GM19467 (cell line): ENCODE measurements around the gene LBHD1.
"Not testable (repeated sequence)": the region's sequence is repeated elsewhere in the genome, so short reads cannot be mapped to it uniquely, and the experiment has no call there.

Experiments
- ATAC-seq: cut with Tn5 transposase; IDR thresholded peaks from one replicate; pipeline ENCODE4 v1.9.1; 2021; ENCODE audit warnings: mild to moderate bottlenecking, moderate library complexity; ENCODE audit not compliant: unreplicated experiment

LBHD1 gene

GRCh38 chr11:62671608-62672389 is at the start of gene LBHD1, which contains the start of gene UQCC3:
LBHD1 (minus strand) TSS chr11:62672267; CDS start chr11:62670031, 2,236 bp downstream.
UQCC3 (plus strand) TSS chr11:62671673; CDS start chr11:62671746, 73 bp downstream.
- peak; percentile 38 for ATAC-seq

GRCh38 chr11:62719302-62719978 is 47.4 kb upstream of the LBHD1 start:
- no peak for ATAC-seq

- ATAC-seq, result no peak
Measured at GRCh38 chr11:62716816-62717215, 44.7 kb upstream of the LBHD1 start.

- no peak for ATAC-seq
Measured at GRCh38 chr11:62716206-62716605, 44.1 kb upstream of the LBHD1 start.

- no peak for ATAC-seq
Measured at GRCh38 chr11:62715150-62716130, 43.4 kb upstream of the LBHD1 start.

GRCh38 chr11:62713343-62713742 is 41.3 kb upstream of the LBHD1 start:
- ATAC-seq, result no peak

GRCh38 chr11:62712861-62713260 is 40.8 kb upstream of the LBHD1 start:
- ATAC-seq, result no peak

GRCh38 chr11:62712276-62712812 is 40.3 kb upstream of the LBHD1 start:
- no peak for ATAC-seq

GRCh38 chr11:62710001-62710345 is 37.9 kb upstream of the LBHD1 start:
- ATAC-seq, result no peak

- peak; percentile 60 for ATAC-seq
Measured at GRCh38 chr11:62709247-62710000, 37.4 kb upstream of the LBHD1 start.

- ATAC-seq, result no peak
Measured at GRCh38 chr11:62708793-62709192, 36.7 kb upstream of the LBHD1 start.

- no peak for ATAC-seq
Measured at GRCh38 chr11:62708392-62708791, 36.3 kb upstream of the LBHD1 start.

- no peak for ATAC-seq
Measured at GRCh38 chr11:62707277-62707861, 35.3 kb upstream of the LBHD1 start, which contains the start of the genes BSCL2 and GNG3. BSCL2 (minus strand) TSS chr11:62707424; CDS start chr11:62707195, 229 bp downstream. GNG3 (plus strand) TSS chr11:62707676; CDS start chr11:62708296, 620 bp downstream.

GRCh38 chr11:62706850-62707247 is 34.8 kb upstream of the LBHD1 start:
- ATAC-seq, result no peak

GRCh38 chr11:62705880-62706849 is 34.1 kb upstream of the LBHD1 start:
- ATAC-seq, result peak; percentile 48

- ATAC-seq, result no peak
Measured at GRCh38 chr11:62705413-62705812, 33.3 kb upstream of the LBHD1 start.

- not testable (repeated sequence) for ATAC-seq
Measured at GRCh38 chr11:62703921-62704320, 31.9 kb upstream of the LBHD1 start.

GRCh38 chr11:62702246-62702645 is 30.2 kb upstream of the LBHD1 start:
- no peak for ATAC-seq
